Colonic mucosa (tissue), 4 donors: ENCODE measurements around the gene NATD1. TPM values are rescaled to one million over a fixed set of nuclear protein-coding genes. Genes with fewer than 3 reads are reported as not detected.
"Not testable (repeated sequence)": the region's sequence is repeated elsewhere in the genome, so short reads cannot be mapped to it uniquely, and the experiment has no call there.

Source experiments
- DNase-seq: peaks from one replicate; pipeline ENCODE4 v3.0.0-alpha.2; 2020
- H3K27ac ChIP-seq: fragments of 200-600 bp; one replicate; pipeline ENCODE4 v1.8.0; 2021
- H3K27me3 ChIP-seq: fragments of 200-600 bp; one replicate; pipeline ENCODE4 v1.8.0; 2021
- H3K36me3 ChIP-seq: fragments of 200-600 bp; one replicate; pipeline ENCODE4 v1.8.0; 2021
- H3K4me1 ChIP-seq: fragments of 200-600 bp; one replicate; pipeline ENCODE4 v1.8.0; 2021; ENCODE audit warnings: mild to moderate bottlenecking
- H3K4me3 ChIP-seq: fragments of 200-600 bp; one replicate; pipeline ENCODE4 v1.8.0; 2021
- H3K9ac ChIP-seq, 2 donors: one replicate each; pipeline ENCODE4 v1.7.0; 2013; ENCODE audit warnings: control low read depth in 2 of 2, low read depth in 2 of 2, low read length in 2 of 2
- H3K9me3 ChIP-seq: fragments of 200-600 bp; one replicate; pipeline ENCODE4 v1.8.0; 2021
- CTCF ChIP-seq: fragments of 200-600 bp; IDR thresholded peaks from one replicate; pipeline ENCODE4 v1.8.0; 2022; ENCODE audit warnings: antibody characterized with exemption, mild to moderate bottlenecking
- intact Hi-C: fragments of 100-400 bp; cut with DNase I; formaldehyde crosslinking; loops from one replicate; pipeline ENCODE4 v1.14.1; 2022
- total RNA-seq, 2 donors: library from RNA; stranded (reverse); fragmentation: NEBNext Ultra II Directional in 1 of 2; extraction: Animal tissue kit (Norgen Biotek cat#: 25700) in 1 of 2; gene quantifications; one replicate each; pipeline ENCODE4 v1.2.1, GENCODE V29; 2021
- donor health status: healthy.
- donor health status: DM: no; HTN: no; CAD: no.
- donor health status: DM: no; HTN: no; CAD: no.

The NATD1 gene
- total RNA-seq, 2 donors from 2014 or later, result 1.8 to 5.2 TPM

GRCh38 chr17:21228845-21229244 lies 24.4 kb downstream of the NATD1 start:
- H3K27ac ChIP-seq, result no peak overlapping the region
- intact Hi-C loops, result no loop called here
- DNase-seq, result no peak
- H3K9ac ChIP-seq, result no peak overlapping the region
- H3K4me3 ChIP-seq, result no peak overlapping the region
- H3K36me3 ChIP-seq, result no peaks in the 10 kb centered on the region
- no peaks in the 10 kb centered on the region for H3K27me3 ChIP-seq
- H3K9me3 ChIP-seq, result no peaks in the 10 kb centered on the region
- H3K4me1 ChIP-seq, result no peaks in the 10 kb centered on the region
- TF ChIP-seq CTCF, result no peak

GRCh38 chr17:21228111-21228510 lies 25.1 kb downstream of the NATD1 start:
- intact Hi-C loops, result no loop called here
- Histone ChIP-seq H3K9me3 (no peaks in the 10 kb centered on the region), H3K27ac (no peak overlapping the region), H3K36me3 (no peaks in the 10 kb centered on the region), H3K4me1 (no peaks in the 10 kb centered on the region), H3K4me3 (no peak overlapping the region), H3K27me3 (no peaks in the 10 kb centered on the region), H3K9ac (no peak overlapping the region)
- TF ChIP-seq CTCF, result no peak
- DNase-seq, result no peak

GRCh38 chr17:21227277-21227676 lies 25.9 kb downstream of the NATD1 start:
- DNase-seq, H3K4me1 ChIP-seq, H3K27ac ChIP-seq, H3K4me3 ChIP-seq, H3K36me3 ChIP-seq, H3K27me3 ChIP-seq, H3K9ac ChIP-seq, intact Hi-C loops, H3K9me3 ChIP-seq: not testable (repeated sequence)

- TF ChIP-seq CTCF, result no peak
- Histone ChIP-seq H3K9ac (no peak overlapping the region), H3K27me3 (no peaks in the 10 kb centered on the region), H3K4me3 (no peak overlapping the region), H3K4me1 (no peaks in the 10 kb centered on the region), H3K27ac (no peak overlapping the region), H3K36me3 (no peaks in the 10 kb centered on the region), H3K9me3 (no peaks in the 10 kb centered on the region)
- intact Hi-C loops, result no loop called here
- DNase-seq, result no peak
Observed at GRCh38 chr17:21223086-21223485, 30.1 kb downstream of the NATD1 start.

GRCh38 chr17:21218831-21219380 lies 34.3 kb downstream of the NATD1 start:
- no peak overlapping the region for H3K9ac ChIP-seq
- H3K36me3 ChIP-seq, result no peaks in the 10 kb centered on the region
- no peaks in the 10 kb centered on the region for H3K4me1 ChIP-seq
- peak overlapping the region; percentile 55 for H3K27ac ChIP-seq
- H3K27me3 ChIP-seq, result no peaks in the 10 kb centered on the region
- intact Hi-C loops, result no loop called here
- no peak overlapping the region for H3K4me3 ChIP-seq
- DNase-seq, result peak; percentile 38
- no peaks in the 10 kb centered on the region for H3K9me3 ChIP-seq
- no peak for TF ChIP-seq CTCF

GRCh38 chr17:21218101-21218500 lies 35.1 kb downstream of the NATD1 start:
- no peaks in the 10 kb centered on the region for H3K36me3 ChIP-seq
- no peaks in the 10 kb centered on the region for H3K4me1 ChIP-seq
- TF ChIP-seq CTCF, result no peak
- no peaks in the 10 kb centered on the region for H3K9me3 ChIP-seq
- H3K27me3 ChIP-seq, result no peaks in the 10 kb centered on the region
- DNase-seq, result no peak
- no peak overlapping the region for H3K27ac ChIP-seq
- no peak overlapping the region for H3K4me3 ChIP-seq
- intact Hi-C loops, result no loop called here
- no peak overlapping the region for H3K9ac ChIP-seq
